ENCODE data around the gene PPFIBP2. TPM values are rescaled to one million over a fixed set of nuclear protein-coding genes. Genes with fewer than 3 reads are reported as not detected.

The PPFIBP2 gene
- total and polyA plus RNA-seq, 12 donors: 11.4 to 36.5 (median 21.1) TPM

DNA sequence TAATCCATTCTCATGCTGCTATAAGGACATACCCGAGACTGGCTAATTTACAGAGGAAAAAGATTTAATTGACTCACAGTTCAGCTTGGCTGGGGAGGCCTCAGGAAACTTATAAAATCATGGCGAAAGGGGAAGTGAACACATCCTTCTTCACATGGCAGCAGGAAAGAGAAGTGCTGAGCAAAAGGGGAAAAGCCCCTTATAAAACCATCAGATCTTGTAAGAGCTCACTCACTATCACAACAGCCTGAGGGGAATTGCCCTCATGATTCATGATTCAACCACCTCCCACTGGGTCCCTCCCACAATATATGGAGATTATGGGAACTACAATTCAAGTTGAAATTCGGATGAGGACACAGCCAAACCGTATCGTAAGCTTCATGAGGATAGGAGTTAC lies 163.3 kb downstream of the PPFIBP2 start:
- no peaks in the 10 kb centered on the region for H3K27me3 ChIP-seq

DNA sequence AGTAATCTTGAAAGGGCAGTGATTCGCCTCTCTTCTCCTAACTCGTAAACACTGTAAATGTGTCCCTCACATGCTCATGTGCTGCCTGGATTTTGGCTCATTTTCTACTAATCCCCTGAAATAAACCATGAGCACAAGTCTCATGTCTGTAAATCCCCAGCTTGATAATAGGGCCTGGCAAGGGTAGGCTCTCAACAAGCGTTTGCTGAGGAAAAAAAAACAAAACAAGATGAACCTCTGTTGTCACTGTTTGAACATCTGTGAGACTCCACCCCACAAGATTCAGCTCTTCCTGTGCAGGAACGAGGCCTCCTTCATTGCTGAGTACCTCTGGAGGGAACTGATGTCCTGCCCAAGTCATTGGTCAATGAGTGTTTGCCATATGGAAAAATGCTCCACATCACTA lies 164.0 kb downstream of the PPFIBP2 start:
- TF ChIP-seq POLR2A (IDR thresholded peaks at IDR 0.05): no peak
- intact Hi-C loops (cut with DNase I): no loop called here
- H3K27ac ChIP-seq: no peak overlapping the region
- H3K27me3 ChIP-seq: no peaks in the 10 kb centered on the region
- WGBS, 4 donors: 29 to 43% (median 32%) methylated on average over 4 of the region's 4 CpGs
- H3K4me3 ChIP-seq: no peak overlapping the region
- no peaks in the 10 kb centered on the region for H3K36me3 ChIP-seq (replicated peaks in 1 of 2)
- DNase-seq: no peak
- peaks cover 6 to 12% of the 10 kb centered on the region in 2 donors for H3K4me1 ChIP-seq (replicated peaks in 1 of 2)
- H3K9me3 ChIP-seq (replicated peaks in 1 of 3): no peaks in the 10 kb centered on the region

More for the DNA sequence above, 163.3 kb downstream of the PPFIBP2 start:
- no peak for TF ChIP-seq POLR2A (IDR thresholded peaks at IDR 0.05)
- TF ChIP-seq, protein P1, sequence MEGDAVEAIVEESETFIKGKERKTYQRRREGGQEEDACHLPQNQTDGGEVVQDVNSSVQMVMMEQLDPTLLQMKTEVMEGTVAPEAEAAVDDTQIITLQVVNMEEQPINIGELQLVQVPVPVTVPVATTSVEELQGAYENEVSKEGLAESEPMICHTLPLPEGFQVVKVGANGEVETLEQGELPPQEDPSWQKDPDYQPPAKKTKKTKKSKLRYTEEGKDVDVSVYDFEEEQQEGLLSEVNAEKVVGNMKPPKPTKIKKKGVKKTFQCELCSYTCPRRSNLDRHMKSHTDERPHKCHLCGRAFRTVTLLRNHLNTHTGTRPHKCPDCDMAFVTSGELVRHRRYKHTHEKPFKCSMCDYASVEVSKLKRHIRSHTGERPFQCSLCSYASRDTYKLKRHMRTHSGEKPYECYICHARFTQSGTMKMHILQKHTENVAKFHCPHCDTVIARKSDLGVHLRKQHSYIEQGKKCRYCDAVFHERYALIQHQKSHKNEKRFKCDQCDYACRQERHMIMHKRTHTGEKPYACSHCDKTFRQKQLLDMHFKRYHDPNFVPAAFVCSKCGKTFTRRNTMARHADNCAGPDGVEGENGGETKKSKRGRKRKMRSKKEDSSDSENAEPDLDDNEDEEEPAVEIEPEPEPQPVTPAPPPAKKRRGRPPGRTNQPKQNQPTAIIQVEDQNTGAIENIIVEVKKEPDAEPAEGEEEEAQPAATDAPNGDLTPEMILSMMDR (IDR thresholded peaks at IDR 0.05): no peak
- Histone ChIP-seq H3K4me1 (replicated peaks in 1 of 2) (peaks cover 6 to 15% of the 10 kb centered on the region in 2 donors), H3K9me3 (replicated peaks in 1 of 3) (no peaks in the 10 kb centered on the region), H3K4me3 (no peak overlapping the region), H3K27ac (no peak overlapping the region), H3K36me3 (replicated peaks in 1 of 2) (no peaks in the 10 kb centered on the region)
- intact Hi-C loops (cut with DNase I): no loop called here
- no peak for DNase-seq
- WGBS, 4 donors: 52 to 73% (median 66%) methylated on average over 5 of the region's 5 CpGs

DNA sequence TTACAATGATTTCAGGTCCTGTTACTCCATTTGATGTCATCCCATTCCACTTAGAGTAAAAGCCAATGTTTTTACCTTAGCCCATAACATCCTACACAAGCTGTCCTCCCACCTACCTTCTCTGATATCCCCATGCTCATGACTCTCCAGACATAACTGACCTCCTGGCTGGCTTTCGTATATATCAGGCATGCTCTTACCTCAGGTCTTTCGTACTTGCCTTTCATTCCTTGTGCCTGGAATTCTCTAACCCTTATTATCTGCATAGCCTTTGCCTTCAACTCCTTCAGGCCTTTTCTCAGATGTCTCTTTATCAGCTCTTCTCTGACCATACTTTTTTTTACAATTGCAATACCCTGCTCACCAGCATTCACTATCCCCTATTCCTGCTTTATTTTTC lies 169.8 kb downstream of the PPFIBP2 start:
- Histone ChIP-seq H3K36me3 (replicated peaks in 1 of 2) (no peaks in the 10 kb centered on the region), H3K4me3 (no peak overlapping the region), H3K27me3 (no peaks in the 10 kb centered on the region), H3K9me3 (replicated peaks in 1 of 3) (no peaks in the 10 kb centered on the region), H3K4me1 (replicated peaks in 1 of 2) (no peaks in the 10 kb centered on the region), H3K27ac (no peak overlapping the region)
- DNase-seq: no peak
- TF ChIP-seq, protein P1 (IDR thresholded peaks at IDR 0.05): no peak
- no peak for TF ChIP-seq POLR2A (IDR thresholded peaks at IDR 0.05)
- WGBS, 4 donors: 88 to 92% (median 89%) methylated on average over 2 of the region's 2 CpGs
- intact Hi-C loops (cut with DNase I): no loop called here

DNA sequence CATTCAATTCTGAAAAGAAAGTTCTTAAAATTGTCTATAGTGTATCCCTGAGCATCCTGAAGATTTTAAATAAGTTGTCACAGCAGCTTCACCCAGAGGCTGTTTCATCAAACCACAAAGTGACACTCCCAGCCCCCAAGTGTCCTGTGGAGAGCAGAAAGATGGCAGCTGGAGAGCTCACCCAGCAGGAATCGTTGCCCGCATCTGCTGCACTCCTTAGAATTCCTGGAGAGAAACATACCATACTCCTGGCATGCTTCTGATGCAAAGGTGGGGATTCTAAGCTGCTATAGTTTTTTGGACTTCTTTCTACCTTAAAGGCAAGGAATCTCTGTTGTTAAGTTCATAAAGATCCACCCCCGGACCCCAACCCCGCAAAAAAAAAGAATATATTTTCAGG lies 173.0 kb downstream of the PPFIBP2 start:
- Histone ChIP-seq H3K4me3 (no peak overlapping the region), H3K36me3 (replicated peaks in 1 of 2) (no peaks in the 10 kb centered on the region), H3K9me3 (replicated peaks in 1 of 3) (no peaks in the 10 kb centered on the region), H3K4me1 (replicated peaks in 1 of 2) (no peaks in the 10 kb centered on the region), H3K27me3 (no peaks in the 10 kb centered on the region), H3K27ac (no peak overlapping the region)
- WGBS, 4 donors: 68 to 85% (median 80%) methylated on average over 4 of the region's 4 CpGs
- TF ChIP-seq, protein P1 (IDR thresholded peaks at IDR 0.05): no peak
- no peak for TF ChIP-seq POLR2A (IDR thresholded peaks at IDR 0.05)
- intact Hi-C loops (cut with DNase I): no loop called here
- DNase-seq: no peak

DNA sequence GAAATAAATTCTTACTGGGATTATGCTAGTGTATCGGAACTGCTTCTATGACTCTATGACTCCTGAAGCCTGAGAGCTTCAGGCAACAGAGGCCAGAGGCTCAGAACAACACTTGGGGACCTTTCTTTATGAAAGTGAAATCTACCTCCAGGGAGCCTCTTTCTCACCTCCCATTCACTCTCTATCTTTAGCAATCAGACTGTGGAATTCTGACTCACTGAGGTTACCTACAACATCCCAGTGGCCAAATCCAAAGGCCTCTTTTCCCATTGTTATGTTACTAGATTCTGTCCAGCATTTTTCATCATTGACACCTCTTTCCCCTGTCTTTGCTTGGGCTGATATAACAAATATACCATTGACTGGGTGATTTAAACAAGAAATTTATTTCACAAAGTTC lies 173.6 kb downstream of the PPFIBP2 start:
- Histone ChIP-seq H3K27ac (no peak overlapping the region), H3K4me1 (replicated peaks in 1 of 2) (no peaks in the 10 kb centered on the region), H3K4me3 (no peak overlapping the region), H3K9me3 (replicated peaks in 1 of 3) (no peaks in the 10 kb centered on the region), H3K27me3 (no peaks in the 10 kb centered on the region), H3K36me3 (replicated peaks in 1 of 2) (no peaks in the 10 kb centered on the region)
- TF ChIP-seq POLR2A (IDR thresholded peaks at IDR 0.05): no peak
- TF ChIP-seq, protein P1 (IDR thresholded peaks at IDR 0.05): no peak
- DNase-seq: no peak
- 82 to 91% (median 88%) methylated on average over 1 of the region's 1 CpG for WGBS, 4 donors
- intact Hi-C loops (cut with DNase I): no loop called here

All from adrenal gland (tissue), 12 donors.